Breast epithelium (tissue), 3 donors: Measurements from ENCODE around the gene CTNNA3.

Source experiments
- CTCF ChIP-seq, 3 donors: fragments of 450-650 bp; IDR thresholded peaks; one replicate each; pipeline ENCODE4 v1.5.1; 2016 to 2017; ENCODE audit warnings: antibody characterized with exemption in 3 of 3, mild to moderate bottlenecking in 3 of 3, moderate library complexity in 3 of 3
- POLR2A ChIP-seq: fragments of 450-650 bp; IDR thresholded peaks from one replicate; pipeline ENCODE4 v1.6.1; 2016; ENCODE audit warnings: antibody characterized with exemption, mild to moderate bottlenecking, moderate library complexity

- TF ChIP-seq CTCF (IDR thresholded peaks at IDR 0.05) (no peak), POLR2A (no peak)
These were observed 1015.1 kb downstream of the CTNNA3 start for GRCh38 chr10:66680886-66681285.
